Measurements from ENCODE around the gene TRIP11. TPM values are rescaled to one million over a fixed set of nuclear protein-coding genes. Genes with fewer than 3 reads are reported as not detected.

TRIP11 gene
- total and polyA plus RNA-seq, 2 of the 13 experiments (the other 11 are each of a cell fraction or from before 2014, with no cell fraction given) = 10.9 to 32.8 TPM

- no peak overlapping the region for H3K27ac ChIP-seq (ENCODE audit: extremely low read length, insufficient read depth, low read length)
- WGBS (ENCODE audit: low lambda C conversion rate) = 93% methylated on average over 6 of the region's 6 CpGs
- in situ Hi-C loops (cut with HindIII; ENCODE audit: extremely low pct_ligation_motif_present, low pct_unique_long_range_greater_than_20kb) = no loop called here
- H3K9ac ChIP-seq (ENCODE audit: insufficient read depth, low read depth, low read length) = no peak overlapping the region
- no peak overlapping the region for H2AFZ ChIP-seq (ENCODE audit: low read length)
- peaks cover 2 to 8% of the 10 kb centered on the region in 2 experiments; a peak in 3 of 5 replicates for H3K36me3 ChIP-seq (replicated peaks in 1 of 2; ENCODE audit: control insufficient read depth in 1 of 2, insufficient read depth in 2 of 2, low read length in 2 of 2)
- ATAC-seq = no peak
- no peak for TF ChIP-seq TIGD3 (CRISPR knock-in tag; IDR thresholded peaks at IDR 0.05; ENCODE audit: borderline replicate concordance)
- TF ChIP-seq CEBPB (IDR thresholded peaks at IDR 0.05; ENCODE audit: borderline replicate concordance, low read depth, low read length) = peak; percentile 88
- peak; percentile 28; the same call in 1 of the 2 replicates for TF ChIP-seq CEBPG (CRISPR knock-in tag; IDR thresholded peaks at IDR 0.05)
- BruUV-seq (replicated peaks) = no TSS peak
- POLR2A ChIA-PET = no interaction called here
- intact Hi-C loops (cut with micrococcal nuclease; ENCODE audit: unreplicated experiment) = loop anchor here (5.0 kb wide), 2 partner anchors 52 to 347 kb away; partner anchors contain the start of gene FBLN5
- H3K79me2 ChIP-seq (ENCODE audit: insufficient read depth, low read length) = no peaks in the 10 kb centered on the region
- no peak for DNase-seq (ENCODE audit: low spot score)
- no peaks in the 10 kb centered on the region for H3K9me3 ChIP-seq (ENCODE audit: low read length)
- CTCF ChIA-PET (ENCODE audit: low intra/inter-chr PET ratio, low total read pairs) = no interaction called here
- H4K20me1 ChIP-seq (ENCODE audit: insufficient read depth, low read length) = no peaks in the 10 kb centered on the region
- no peaks in the 10 kb centered on the region for H3K4me1 ChIP-seq (ENCODE audit: insufficient read depth, low read length)
- no peak overlapping the region for H3K4me3 ChIP-seq (replicated peaks in 1 of 3; ENCODE audit: insufficient read depth in 1 of 3, low read depth in 2 of 3, low read length in 3 of 3)
- H3K4me2 ChIP-seq (ENCODE audit: low read depth, low read length) = no peak overlapping the region
- no peaks in the 10 kb centered on the region for H3K27me3 ChIP-seq (ENCODE audit: control insufficient read depth in 1 of 2, insufficient read depth in 2 of 2, low read length in 2 of 2)
- FAIRE-seq = no peak
These were observed 40.9 kb downstream of the TRIP11 start for GRCh38 chr14:91998667-91999570.

- no peaks in the 10 kb centered on the region for H4K20me1 ChIP-seq (ENCODE audit: insufficient read depth, low read length)
- DNase-seq (ENCODE audit: low spot score) (no peak), ATAC-seq (no peak), FAIRE-seq (no peak)
- H3K27me3 ChIP-seq (ENCODE audit: control insufficient read depth in 1 of 2, insufficient read depth in 2 of 2, low read length in 2 of 2) = no peaks in the 10 kb centered on the region
- ChIA-PET POLR2A (interaction anchor here (1.0 kb wide), 1 partner anchor 43 kb away, joined by 3 read pairs; the partner anchor contains the start of gene TRIP11), CTCF (ENCODE audit: low intra/inter-chr PET ratio, low total read pairs) (interaction anchor here (1.3 kb wide), 1 partner anchor 348 kb away, joined by 4 read pairs; no protein-coding TSS in a partner anchor)
- no peaks in the 10 kb centered on the region for H3K9me3 ChIP-seq (ENCODE audit: low read length)
- no peak overlapping the region for H2AFZ ChIP-seq (ENCODE audit: low read length)
- H3K36me3 ChIP-seq (replicated peaks in 1 of 2; ENCODE audit: control insufficient read depth in 1 of 2, insufficient read depth in 2 of 2, low read length in 2 of 2) = peaks cover 2 to 13% of the 10 kb centered on the region in 2 experiments; a peak in 4 of 5 replicates
- H3K4me3 ChIP-seq (replicated peaks in 1 of 3; ENCODE audit: insufficient read depth in 1 of 3, low read depth in 2 of 3, low read length in 3 of 3) = no peak overlapping the region
- in situ Hi-C loops (cut with HindIII; ENCODE audit: extremely low pct_ligation_motif_present, low pct_unique_long_range_greater_than_20kb) = no loop called here
- H3K79me2 ChIP-seq (ENCODE audit: insufficient read depth, low read length) = no peaks in the 10 kb centered on the region
- intact Hi-C loops (cut with micrococcal nuclease; ENCODE audit: unreplicated experiment) = loop anchor here (5.0 kb wide), 2 partner anchors 50 to 345 kb away; partner anchors contain the start of gene FBLN5
- BruUV-seq (replicated peaks) = no TSS peak
- no peak overlapping the region for H3K4me2 ChIP-seq (ENCODE audit: low read depth, low read length)
- no peaks in the 10 kb centered on the region for H3K4me1 ChIP-seq (ENCODE audit: insufficient read depth, low read length)
- H3K27ac ChIP-seq (ENCODE audit: extremely low read length, insufficient read depth, low read length) = no peak overlapping the region
- H3K9ac ChIP-seq (ENCODE audit: insufficient read depth, low read depth, low read length) = no peak overlapping the region
- TF ChIP-seq FOXK2 (IDR thresholded peaks at IDR 0.05) (no peak), CAMTA2 (CRISPR knock-in tag; IDR thresholded peaks at IDR 0.05; ENCODE audit: borderline replicate concordance) (no peak), STAT6 (CRISPR knock-in tag; IDR thresholded peaks at IDR 0.05; ENCODE audit: borderline replicate concordance) (no peak), RBM22 (optimal IDR thresholded peaks at IDR 0.05; ENCODE audit: low read length) (no peak), ZNF101 (CRISPR knock-in tag; IDR thresholded peaks at IDR 0.05; ENCODE audit: borderline replicate concordance, low read depth) (no peak), ZNF260 (CRISPR knock-in tag; IDR thresholded peaks at IDR 0.05; ENCODE audit: borderline replicate concordance, low read depth) (no peak), ZSCAN29 (CRISPR knock-in tag; conservative IDR thresholded peaks at IDR 0.05) (no peak), MXI1 (IDR thresholded peaks at IDR 0.05; ENCODE audit: borderline replicate concordance, low read depth, low read length) (no peak), SRF (IDR thresholded peaks at IDR 0.05; ENCODE audit: low read depth, low read length) (no peak)
These were observed 42.4 kb downstream of the TRIP11 start for GRCh38 chr14:91997492-91997891.

All from HepG2 (cell line).